ENCODE results near the gene PLCH1.
"Not testable (repeated sequence)": the region's sequence is repeated elsewhere in the genome, so short reads cannot be mapped to it uniquely, and the experiment has no call there.

The PLCH1 gene

DNA sequence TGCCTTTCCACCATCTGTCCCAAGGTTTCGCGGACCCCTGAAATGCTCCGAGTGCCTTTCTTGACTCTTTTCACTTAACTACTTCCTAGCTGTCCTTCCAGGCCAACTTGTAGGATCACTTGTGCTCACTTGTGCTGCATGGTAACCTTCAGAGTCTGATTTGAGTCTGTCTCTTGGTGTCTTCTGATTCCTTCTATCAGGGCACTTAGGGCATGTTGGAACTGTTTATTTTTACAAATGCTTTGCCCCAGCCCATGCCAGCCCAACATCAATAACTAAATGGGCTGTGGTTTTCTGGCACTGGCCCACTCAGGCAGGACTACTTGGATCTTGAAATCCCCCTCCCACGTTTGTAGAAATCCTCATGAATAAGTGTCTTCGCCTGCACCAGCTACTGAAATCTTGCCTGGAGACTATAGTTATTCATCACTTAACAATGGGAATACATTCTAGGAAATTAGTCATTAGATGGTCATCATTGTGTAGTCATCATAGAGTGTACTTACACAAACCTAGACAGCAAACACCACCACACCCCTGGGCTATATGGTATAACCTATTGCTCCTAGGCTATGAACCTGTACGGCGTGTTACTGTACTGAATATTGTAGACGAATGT, 328.3 kb downstream of the PLCH1 start:
- DNase-seq (ENCODE audit: low read depth) = no peak

DNA sequence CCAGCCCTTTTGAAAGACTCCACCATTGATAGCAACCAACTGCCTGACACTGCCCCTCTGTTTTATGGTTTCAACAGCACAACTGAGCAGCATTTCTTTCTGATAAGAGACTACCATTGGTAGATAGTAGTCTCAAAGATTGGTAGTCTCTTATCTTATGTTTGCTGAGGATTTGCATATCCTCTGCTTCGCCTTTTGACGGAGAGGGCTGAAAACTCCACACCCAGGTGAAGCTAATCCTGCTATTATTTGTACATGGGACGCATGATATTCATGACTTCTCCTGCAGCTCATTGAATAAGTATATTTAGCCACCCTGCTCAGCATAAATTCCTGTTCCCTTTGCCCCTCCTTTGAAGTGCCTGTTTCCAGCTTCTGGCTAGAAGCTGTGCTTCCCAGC, 332.0 kb downstream of the PLCH1 start:
- DNase-seq (ENCODE audit: low read depth) = no peak

DNA sequence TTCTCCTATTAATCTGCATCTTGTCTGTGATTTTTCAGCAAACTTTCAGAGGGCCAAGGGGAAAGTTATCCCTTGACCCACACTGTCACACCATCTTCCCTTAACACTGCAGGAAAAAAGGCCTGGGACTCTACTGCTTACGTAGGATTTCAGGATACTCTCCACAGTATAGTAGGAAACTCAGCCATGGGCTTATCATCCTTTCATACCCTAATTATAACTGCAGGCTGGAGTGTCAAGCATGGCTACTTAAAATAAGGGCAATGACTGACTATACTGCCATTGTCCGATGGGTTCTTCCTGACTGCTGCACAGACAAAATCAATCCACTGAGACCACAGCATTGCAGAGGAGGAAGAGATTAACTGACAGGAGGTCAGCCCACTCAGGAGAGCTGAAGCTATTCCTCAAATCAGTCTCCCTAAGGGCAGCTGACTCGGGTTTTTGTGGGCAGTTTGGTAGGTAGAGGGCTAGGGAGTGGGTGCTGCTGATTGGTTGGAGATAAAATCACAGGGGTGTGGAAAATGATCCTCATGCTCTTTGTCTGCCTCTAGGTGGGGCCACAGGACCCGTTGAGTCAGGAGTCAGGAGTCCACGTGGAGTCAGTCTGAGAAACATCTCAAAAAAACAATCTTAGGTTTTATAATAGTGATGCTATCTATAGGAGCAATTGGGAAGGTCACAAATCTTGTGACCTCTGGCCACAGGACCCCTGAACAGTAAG, 333.2 kb downstream of the PLCH1 start:
- no peak for DNase-seq (ENCODE audit: low read depth)

DNA sequence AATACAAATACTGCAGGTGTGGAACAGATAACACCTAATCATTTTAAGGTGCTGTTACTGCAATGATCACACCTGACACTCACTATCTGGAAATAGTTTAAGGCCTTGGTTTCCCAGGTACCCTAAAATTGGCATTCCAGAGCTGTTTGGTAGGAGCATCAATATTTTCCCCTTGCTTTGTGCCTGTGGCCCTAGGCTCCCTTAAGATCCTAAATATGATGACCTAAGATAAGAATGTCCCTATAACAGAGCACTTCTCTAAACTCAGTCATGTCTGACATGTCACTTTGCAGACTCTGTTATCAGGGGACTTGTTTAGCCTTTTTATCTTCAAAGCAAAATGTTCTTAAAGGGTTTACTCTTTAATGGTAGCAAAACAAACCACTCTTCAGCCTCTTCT, 335.5 kb downstream of the PLCH1 start:
- no peak for DNase-seq (ENCODE audit: low read depth)

DNA sequence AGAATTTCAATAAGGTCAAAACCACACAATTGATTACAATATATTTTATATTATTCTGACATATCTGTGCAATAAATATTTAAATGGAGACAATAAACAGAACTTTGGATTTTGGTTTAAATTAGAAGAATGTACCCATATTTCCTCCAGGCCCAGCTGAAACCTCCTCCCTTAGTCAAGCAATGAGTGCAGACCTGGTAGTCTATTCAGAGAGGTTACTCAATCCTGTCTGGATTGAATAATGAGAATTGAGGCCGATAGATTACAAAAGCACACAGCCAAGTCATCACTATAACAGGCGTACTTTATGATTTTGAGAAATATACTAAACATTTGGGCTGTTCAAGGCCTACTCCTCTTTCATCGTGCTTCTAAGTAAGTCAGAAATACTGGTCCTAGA, 336.9 kb downstream of the PLCH1 start:
- no peak for DNase-seq (ENCODE audit: low read depth)

DNA sequence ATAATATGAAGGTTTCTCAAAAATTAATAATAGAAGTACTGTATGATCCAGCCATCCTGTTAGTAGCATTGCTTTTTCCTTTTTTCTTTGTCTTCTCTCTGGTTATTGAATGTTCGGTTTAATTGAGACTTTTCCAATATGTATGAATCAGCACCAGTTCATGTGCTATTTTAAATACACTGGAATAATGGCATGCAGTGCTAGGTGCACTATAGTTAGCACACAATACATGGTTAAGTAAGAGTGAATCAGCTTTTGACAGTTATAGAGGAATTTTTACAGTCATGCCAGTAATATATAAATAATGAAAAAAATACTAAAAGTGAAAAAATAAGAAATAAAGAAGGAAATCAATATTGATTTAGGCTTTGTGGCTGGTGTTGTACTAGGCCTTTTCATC, 337.5 kb downstream of the PLCH1 start:
- no peak for DNase-seq (ENCODE audit: low read depth)

DNA sequence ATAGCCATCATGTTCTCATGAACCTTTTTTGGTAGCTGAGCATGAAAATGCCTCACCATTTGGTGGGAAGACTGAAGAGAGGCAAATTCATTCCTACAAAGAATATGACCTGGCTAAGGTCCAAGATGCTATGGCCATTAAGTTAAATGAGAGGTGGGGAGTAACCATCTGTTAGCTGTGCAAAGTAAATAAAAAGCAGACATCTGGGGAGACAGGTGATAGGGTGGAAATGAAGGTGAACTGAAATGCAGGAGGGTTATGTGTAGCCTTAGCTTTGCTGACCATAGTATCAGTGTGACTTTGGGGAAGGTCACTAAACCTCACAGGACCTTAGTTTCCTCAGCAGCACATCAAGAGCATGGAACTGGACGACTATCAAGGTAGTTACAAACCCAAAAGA, 340.4 kb downstream of the PLCH1 start:
- DNase-seq (ENCODE audit: low read depth) = no peak

DNA sequence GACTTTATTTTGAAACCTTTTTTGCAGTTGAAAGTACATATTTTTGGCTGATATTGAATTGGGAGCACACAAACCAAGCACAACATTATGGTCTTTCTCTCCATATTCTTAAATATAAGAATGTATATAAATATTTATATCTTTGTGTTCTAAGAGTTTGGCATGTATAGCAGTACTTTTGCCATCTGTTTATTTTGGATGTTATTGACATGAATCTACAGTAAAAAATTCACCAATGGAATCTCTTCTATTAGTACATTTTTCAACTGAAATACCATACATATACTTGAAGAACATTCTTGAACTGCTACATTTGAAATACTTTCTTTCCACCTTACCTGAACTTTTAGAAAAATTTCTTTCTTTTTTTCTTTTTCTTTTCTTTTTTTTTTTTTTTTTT, 342.2 kb downstream of the PLCH1 start:
- no peak for DNase-seq (ENCODE audit: low read depth)

DNA sequence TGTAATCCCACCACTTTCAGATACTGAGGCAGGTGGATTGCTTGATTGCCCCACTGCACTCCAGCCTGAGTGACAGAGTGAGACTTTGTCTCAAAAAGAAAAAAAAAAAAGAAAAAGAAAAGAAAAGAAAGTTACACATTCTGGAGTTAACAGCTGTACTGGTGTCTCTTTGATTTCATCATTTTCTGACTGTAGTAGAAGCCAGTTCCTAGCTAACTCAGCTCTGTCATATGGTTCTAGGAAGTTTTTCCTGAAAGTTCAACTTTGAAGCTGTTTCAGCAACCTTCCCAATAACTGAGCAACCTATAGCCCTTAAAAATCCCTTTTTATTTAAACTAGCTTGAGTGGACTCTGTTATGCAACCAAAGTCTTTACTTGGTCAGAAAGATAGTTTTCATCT, 346.8 kb downstream of the PLCH1 start:
- DNase-seq (ENCODE audit: low read depth) = no peak

DNA sequence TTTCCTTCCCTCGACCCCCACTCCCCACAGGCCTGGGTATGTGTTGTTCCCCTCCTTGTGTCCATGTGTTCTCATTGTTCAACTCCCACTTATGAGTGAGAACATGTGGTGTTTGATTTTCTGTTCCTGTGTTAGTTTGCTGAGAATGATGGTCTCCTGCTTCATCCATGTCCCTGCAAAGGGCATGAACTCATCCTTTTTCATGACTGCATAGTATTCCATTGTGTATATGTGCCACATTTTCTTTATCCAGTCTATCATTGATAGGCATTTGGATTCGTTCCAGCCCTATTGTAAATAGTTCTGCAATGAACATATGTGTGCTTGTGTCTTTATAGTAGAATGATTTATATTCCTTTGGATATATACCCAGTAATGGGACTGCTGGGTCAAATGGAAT, 350.0 kb downstream of the PLCH1 start:
- DNase-seq (ENCODE audit: low read depth) = not testable (repeated sequence)

DNA sequence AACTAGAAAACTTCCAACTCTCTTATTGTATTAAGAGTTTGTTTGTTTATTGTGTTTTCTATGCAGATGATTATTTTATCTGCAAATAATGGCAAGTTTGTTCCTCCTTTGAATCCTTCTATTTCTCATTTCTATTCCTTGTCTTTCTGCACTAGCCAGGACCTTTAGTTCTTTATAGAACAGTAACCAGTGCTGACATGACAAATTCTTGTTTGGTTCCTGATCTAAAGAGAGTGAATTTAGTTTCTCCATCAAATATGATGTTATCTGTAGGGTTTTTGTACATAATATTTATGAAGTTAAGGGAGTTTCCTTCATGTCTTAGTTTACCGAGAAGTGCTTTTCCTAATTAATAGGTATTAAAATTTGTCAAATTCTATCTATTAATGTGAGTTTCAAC, 350.6 kb downstream of the PLCH1 start:
- DNase-seq (ENCODE audit: low read depth) = no peak

DNA sequence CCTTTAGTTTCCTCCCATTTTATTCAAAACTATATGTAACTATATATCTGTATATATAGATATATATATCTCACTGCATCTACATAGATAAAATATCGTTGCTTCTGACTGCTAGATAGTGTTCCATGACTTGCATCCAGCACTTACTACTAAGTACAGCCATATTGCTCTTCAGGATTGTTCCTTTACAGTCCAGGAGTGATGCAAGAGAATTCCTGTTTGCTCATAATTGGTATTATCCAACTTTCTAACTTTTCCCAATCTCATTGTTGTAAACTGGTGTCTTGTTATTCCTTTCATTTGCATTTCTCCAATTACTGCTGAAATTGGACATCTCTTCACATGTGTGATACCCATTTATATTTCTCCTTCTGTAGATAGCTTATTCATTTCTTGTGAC, 351.6 kb downstream of the PLCH1 start:
- DNase-seq (ENCODE audit: low read depth) = no peak

DNA sequence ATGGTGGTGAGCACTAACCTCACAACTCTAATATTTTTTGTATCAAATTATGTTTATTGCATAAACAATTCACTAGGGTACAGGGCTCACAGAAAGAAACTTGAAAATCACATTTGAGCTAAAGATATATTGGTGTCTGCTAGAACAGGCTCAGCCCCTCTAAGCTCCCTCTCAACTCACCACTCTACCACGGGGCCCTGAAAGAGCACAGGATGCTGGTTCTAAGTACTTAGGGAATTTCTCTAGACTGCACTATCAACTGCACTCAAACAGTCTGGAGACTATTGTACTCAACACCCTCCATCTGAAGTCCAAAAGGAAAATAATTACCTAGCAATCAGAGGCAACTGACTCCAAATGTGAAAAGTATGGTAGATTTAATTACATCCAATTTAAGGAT, 352.7 kb downstream of the PLCH1 start:
- no peak for DNase-seq (ENCODE audit: low read depth)

DNA sequence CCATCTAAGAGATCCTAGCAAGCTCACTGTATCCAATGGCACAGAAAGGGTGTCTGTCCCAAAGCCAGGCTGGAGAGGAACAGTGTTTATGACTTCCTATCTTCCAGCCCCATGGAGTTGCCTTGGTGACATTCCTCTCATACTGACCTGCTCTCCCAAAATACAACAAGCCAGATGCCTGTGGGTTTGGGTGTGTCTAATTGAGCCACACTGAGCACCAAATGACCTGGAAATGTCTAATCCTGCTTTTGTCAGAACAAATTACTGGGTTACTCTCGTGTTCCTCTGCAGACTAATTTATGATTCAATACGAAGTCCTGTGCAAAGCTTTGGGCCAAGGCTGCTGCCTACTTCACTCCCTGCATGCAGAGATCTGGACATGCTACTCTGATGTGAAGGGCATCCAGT, 353.3 kb downstream of the PLCH1 start:
- DNase-seq (ENCODE audit: low read depth) = no peak

DNA sequence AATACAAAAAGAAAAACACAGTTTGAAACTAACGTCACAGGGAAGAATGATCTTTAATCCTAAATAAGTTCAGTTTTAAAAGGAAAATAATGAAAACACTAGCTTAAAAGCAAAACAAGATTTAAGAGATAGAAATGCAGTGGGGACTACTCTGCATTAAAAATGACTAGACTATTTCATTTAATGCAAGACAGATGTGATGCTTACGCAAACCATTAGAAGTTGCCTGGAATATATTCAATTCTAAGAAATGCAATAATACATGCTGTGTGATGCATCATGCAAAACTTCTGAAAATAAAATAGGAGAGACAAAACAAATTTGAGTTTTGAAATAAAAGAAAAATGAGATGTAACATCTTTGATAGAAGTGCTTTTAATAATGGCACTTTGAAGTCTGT, 353.8 kb downstream of the PLCH1 start:
- no peak for DNase-seq (ENCODE audit: low read depth)

DNA sequence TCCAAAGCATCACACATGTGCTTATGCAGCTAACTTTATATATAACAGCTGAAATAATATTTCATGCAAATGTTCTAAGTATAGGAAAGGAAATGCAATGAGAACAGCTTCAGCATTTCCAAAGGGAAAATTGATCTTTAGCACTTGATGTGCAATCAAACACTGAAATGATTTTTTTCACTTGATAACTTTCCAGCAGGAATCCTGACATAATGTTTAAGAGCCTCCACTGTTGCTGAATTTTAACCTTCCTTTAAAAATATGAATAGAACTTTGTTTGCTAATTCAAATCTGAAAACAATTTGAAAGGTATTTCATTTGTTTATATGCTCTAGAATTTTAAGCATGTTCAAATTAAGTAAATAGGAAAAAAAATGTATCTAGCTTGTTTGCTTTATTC, 354.5 kb downstream of the PLCH1 start:
- DNase-seq (ENCODE audit: low read depth) = no peak

DNA sequence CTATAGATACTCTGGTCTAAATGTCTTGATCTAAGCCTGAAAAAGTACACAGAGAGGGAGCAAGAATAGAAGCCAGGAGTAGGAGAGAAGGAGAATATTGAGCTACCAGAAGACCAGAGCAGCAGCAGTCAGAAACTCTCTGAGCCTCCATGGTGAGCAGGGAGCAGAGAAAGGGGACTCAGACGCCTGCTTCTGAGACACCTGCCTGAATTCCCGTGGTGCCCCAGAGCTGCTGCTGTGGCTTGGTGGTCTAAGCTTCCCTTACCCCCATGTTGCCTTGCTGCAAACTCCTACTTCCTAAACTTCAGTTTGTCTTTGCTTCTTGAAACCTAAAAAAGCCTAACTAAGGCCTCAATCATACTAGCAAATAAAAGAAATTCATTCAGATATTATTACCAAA, 356.5 kb downstream of the PLCH1 start:
- DNase-seq (ENCODE audit: low read depth) = no peak

DNA sequence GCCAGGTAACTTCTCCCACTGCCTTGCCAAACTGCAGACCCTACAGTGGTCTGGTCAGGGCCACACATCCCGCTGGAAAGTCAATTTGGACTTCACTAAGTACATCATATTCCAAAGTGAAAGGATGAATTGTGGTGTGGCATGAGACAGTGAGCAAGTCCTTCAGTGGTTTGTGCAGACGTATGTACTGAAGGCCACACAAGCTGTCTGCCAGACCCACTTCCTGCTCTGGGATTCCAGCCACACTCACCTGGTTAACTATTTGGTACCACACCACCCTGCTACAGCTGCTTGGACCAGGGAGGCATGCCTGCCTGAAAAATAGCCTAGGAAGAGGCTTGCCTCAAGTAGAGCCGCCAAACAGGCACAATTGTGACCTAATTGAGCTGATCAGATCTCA, 357.3 kb downstream of the PLCH1 start:
- DNase-seq (ENCODE audit: low read depth) = no peak

DNA sequence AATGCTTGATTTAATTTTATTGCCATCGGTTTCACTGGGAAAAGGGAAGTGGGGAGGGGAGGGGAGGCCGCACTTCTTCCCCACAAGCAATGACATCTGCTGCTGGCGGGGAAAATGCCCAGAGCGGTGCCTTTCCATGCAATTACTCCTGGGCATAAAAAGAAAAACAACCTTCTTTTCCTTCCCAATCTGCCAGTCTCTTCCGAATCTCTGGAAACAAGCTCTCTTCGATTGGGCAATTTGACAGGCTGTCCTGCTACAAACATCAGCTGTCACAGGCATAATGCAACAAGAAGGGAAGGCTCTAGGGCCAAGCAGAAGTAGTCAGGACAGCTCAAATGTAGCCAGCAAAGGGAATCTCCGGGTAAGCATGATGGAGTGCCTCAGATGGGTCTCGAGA, 358.0 kb downstream of the PLCH1 start:
- DNase-seq (ENCODE audit: low read depth) = no peak

DNA sequence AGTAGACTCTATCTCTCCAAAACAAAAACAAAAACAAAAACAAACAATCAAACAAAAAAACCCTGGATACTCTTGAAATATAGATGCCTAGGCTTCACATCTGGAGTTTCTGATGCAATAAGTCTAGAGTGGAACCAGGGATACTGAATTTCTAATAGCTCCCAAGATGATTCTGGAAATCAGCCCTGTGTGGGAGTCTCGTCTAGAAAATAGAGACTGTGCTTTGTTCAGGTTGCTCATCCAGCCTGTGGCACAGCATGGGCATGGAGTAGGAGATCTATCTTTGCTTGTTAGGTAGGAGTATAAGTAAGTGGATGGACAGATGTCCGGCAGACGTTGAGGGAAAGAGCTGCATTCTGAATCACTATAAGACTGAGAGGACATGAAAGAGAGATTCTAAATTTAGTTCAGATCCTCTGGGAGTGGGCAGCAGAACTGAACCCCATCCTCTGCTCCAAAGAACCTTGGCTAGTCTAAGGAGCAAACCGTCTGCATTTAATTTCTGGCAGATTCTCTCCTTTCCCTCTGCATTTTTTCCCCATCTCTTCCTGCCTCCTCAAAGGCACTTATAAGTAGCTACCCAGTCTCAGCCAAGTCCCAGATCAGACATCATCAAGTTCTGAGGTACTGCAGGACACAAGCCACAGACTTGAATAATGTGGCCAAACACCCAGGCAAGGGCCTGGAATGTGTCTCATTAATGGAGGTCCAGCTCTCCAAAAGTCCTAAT, 358.8 kb downstream of the PLCH1 start:
- no peak for DNase-seq (ENCODE audit: low read depth)

DNA sequence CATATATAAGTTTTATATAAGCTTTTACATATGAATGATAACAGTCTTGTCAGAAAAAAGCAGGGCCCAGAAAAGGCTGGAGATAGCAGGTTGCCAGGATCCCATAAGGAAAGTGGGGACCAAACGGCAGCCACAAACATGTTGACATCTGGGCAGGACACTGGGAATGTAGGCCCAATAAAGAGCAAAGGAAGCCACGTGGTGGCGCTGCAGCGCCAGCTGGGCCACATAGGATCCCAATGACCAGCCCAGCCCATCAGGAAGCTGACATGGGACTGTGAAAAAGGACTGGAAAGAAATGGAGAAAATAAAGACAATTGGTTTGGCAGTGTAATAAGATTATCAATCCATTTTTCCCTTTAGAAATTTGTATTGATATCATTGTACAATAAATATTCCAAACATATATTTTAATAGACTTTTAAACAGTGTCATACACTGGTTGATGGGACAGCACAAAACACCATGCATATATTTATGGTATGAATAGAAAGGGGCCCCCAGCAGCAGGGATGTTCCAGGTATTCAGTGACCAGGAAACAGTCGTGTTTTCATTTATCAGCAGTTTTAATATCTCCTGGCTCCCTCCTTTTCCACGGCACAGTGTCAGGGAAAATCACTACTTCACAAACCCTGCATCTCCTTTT, 362.4 kb downstream of the PLCH1 start:
- no peak for DNase-seq (ENCODE audit: low read depth)

DNA sequence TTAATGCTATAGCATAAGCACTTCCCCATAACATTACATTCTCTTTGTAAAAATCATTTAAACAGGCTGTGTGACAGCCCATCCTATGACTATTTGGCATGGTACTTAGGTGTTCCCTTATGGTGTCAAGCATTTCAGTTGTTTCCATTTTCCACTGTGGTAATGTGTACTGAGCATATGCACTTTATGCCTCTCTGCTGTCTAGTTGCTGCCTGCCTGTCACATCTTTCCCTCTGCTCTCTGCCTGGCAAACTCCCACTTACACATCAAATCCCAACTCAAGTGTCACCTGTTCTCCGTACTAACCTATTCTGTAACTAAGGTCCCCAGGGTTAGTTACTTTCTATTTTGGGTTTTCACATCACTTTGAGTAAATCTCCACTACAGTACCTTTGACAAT, 367.0 kb downstream of the PLCH1 start:
- no peak for DNase-seq (ENCODE audit: low read depth)

DNA sequence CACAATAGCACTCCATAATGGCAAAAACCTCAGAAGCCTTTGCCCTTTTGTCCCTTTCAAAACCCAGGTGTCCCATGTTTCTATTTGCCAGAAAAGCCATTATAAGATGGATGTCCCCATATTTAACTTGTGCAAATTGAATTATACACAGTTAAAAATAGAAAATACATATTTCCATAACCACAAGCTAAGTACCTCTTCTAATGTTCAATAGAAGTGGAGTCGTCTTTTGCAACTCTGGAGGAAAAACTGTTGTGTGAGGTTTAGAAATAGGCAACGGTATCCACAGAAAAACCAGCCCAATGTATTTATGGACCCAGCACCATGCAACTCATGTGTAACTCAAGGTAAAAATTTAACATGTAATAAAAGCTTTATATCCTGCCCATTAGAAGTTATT, 367.8 kb downstream of the PLCH1 start:
- no peak for DNase-seq (ENCODE audit: low read depth)

All from stimulated activated CD8-positive, alpha-beta memory T cell treated with anti-CD3 and anti-CD28 coated beads, Interleukin-15, amount 100 ng/mL, for 24 hours (primary cell).